LoVo (cell line): ENCODE data around the gene MIER1.

Experiments used
- DNase-seq: peaks from one replicate; pipeline ENCODE4 v3.0.0-alpha.2; 2016; ENCODE audit warnings: low spot score

MIER1 gene

GRCh38 chr1:66999640-67000400, 75.0 kb downstream of the MIER1 start:
- DNase-seq = no peak

DNA sequence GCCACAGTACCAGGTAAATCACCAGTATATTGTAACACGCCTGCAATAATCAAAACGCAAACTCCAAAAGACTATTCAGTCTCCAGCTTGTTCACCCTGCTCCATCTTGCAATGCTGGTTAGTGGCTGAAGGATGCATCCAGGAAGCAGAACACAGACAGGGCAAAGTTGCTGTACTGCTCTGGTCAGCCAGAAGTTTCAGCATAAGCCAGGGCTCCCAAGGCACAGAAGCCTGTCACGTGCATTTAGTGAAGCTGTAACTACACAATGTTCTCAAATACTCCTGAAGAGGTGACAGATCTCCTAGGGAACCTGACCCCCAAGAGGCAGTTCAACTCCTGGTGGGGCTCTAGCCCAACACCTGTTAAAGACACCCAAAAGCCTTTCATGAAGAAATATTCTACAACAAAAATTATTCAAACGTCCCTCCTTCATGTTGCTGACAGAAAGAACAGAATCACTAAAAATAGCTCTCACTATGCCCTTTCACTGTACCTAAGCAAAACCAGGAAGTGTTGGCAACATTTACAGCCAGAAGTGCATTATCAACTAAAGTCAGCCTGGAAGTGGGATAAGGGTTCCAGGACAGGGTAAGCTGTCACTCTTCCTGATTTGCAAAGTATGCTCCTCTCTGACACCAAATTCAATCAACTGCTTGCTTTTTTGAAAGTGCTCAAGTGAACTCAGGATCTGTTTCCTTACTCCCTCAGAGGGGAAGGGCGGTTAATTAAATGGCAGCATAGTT, 77.1 kb downstream of the MIER1 start:
- no peak for DNase-seq

DNA sequence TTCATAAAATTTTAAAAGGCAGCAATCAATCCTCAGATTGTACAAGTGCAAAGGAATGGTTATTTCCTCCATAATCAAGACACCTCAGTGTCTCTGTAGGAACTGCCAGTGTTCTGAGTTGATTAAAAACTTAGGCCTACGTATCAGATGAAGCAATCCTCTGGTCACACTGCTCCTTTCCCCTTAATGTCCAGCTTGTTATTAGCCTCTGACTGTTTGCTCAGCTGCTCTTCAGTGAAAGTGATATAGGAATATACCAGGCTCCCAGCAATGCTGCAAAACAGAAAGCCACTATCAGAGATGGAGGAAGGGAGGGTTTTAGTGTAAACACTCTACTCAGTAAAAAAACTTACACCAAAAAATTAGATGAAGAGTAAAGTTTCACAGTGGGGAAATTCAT, 79.4 kb downstream of the MIER1 start:
- DNase-seq = no peak

- no peak for DNase-seq
Measured at GRCh38 chr1:67005068-67005467, 80.3 kb downstream of the MIER1 start.

GRCh38 chr1:67009792-67010191, 85.0 kb downstream of the MIER1 start:
- no peak for DNase-seq

GRCh38 chr1:67013573-67013972, 88.8 kb downstream of the MIER1 start:
- DNase-seq = peak; percentile 4

DNA sequence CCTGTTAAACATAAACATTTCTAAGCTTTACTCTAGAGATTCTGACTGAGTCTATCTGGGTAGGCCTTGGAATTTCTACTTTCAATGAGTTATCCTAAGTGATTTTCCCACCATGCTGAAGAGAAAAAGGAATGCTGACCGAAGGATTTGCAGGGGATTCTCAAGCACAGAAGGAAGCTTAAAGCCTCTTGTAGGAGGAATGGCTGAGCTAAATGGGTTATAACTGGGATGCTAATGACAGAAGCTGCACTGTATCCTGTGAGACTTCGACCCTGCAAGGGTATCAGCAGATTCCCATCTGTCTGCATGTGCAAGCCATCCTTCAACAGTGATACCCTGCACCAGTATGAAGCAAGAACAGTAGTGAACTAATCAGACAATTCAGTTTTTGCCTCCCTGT, 93.8 kb downstream of the MIER1 start:
- DNase-seq = no peak

- no peak for DNase-seq
Measured at GRCh38 chr1:67019121-67019520, 94.3 kb downstream of the MIER1 start.

- no peak for DNase-seq
Measured at GRCh38 chr1:67019600-67020136, 94.9 kb downstream of the MIER1 start.

GRCh38 chr1:67020304-67020703, 95.5 kb downstream of the MIER1 start:
- no peak for DNase-seq

DNA sequence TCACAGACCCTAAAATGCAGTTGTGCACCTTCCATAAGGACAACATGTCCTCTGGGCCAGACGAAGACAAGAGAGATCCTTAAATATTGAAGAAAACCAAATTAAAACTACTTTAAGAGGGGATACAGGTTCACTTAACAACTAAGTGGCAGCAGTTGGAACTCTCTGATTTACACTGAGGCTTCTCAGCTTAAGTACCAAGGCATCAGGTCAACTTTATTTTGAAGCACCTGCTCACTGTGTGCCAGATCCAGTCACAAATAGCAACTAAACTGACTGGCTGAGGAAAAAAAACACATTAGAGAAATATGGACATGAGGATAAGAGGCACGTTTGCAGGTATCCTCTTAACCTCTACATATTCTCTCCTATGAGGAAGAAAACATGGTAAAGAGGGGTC, 96.0 kb downstream of the MIER1 start:
- no peak for DNase-seq

DNA sequence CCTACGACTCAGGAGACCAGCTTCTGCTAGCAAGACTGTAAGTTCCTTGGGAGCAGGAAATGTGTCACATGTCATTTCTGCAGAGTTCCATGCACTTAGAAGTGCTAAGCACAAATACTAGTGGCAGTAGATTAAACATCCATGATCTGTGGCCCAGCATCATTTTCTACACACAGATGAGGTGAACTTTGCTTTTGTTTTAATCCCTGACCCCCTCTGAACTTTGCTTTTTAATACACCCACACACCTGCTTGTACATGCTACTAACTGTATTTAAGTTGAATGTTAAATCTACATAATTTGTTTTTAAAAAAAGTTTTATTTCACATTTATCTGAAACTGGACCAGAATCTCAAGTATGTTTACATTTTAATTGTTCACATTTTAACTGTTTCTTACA, 104.7 kb downstream of the MIER1 start:
- no peak for DNase-seq

DNA sequence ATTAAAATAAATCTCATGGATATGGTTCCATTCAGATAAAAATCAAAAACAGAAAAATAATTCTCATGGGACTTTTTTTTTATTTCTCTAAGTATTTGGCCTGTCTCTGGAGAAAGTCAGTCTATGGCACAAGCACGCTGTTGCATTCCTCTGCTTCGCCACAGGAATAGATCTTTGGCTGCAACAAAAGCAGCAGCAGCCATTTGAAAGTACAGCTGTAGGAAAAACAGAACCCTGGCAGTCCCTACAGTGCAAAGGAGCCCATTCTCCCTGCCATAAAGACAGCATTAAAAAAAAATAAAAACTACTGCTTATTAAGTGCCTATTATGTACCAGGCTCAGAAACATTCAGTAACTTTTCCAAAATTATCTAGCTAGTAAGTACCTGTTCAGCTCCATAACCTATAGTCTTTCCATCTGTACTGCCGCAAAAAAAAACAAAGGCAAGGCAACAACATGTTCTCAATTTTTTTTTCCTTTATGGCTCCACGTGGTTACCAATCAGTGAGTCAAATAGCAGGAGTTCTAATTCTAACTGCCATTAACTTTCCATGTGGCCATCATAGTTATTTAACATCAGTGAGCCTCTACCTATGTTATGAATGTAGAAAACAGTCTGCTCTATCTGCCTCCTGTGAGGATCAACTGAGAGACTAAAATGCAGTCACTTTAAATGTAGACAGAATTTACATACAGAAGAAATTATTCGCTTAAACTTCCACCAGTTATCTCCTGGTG, 106.5 kb downstream of the MIER1 start:
- no peak for DNase-seq

DNA sequence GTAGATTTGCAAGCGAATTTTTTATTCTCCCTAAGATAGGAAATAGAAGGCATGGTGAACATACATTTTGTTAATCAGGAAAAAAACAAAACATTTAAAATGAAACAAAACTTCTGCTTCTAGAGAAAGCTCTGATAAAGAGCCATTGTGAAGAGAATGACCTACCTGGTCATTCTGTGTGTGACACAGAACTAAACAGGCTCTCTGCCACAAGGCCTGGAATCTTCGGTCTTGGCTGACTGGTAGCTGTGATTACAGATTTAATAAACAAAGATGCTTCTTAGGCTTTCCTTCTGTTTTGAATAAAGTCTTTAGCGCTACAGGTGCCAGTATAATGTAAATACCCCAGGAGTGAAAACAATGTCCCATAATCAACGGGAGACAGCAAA, 107.1 kb downstream of the MIER1 start:
- DNase-seq = no peak
